Epidermal melanocyte (primary cell): ENCODE results near the gene KRT72.

Experiments used
- DNase-seq: peaks from one replicate; pipeline ENCODE4 v3.0.0; 2011; ENCODE audit warnings: low spot score; ENCODE audit not compliant: insufficient read length

The KRT72 gene

GRCh38 chr12:52543985-52544883 lies 57.0 kb downstream of the KRT72 start:
- DNase-seq, result no peak

GRCh38 chr12:52542785-52543318 lies 58.4 kb downstream of the KRT72 start:
- DNase-seq, result no peak

- no peak for DNase-seq
These were observed 59.1 kb downstream of the KRT72 start for GRCh38 chr12:52542157-52542556.

GRCh38 chr12:52541709-52542108 lies 59.6 kb downstream of the KRT72 start:
- no peak for DNase-seq

- no peak for DNase-seq
These were observed 60.7 kb downstream of the KRT72 start for GRCh38 chr12:52540531-52540930.

- no peak for DNase-seq
These were observed 61.5 kb downstream of the KRT72 start for GRCh38 chr12:52539821-52540173.

- peak; percentile 59 for DNase-seq
These were observed 62.0 kb downstream of the KRT72 start for GRCh38 chr12:52539083-52539820.

- no peak for DNase-seq
These were observed 64.2 kb downstream of the KRT72 start for GRCh38 chr12:52537101-52537500.
